PFSK-1 (cell line): ENCODE data around the gene MINDY4.

Source experiments
- FOXP2 ChIP-seq: optimal IDR thresholded peaks from 2 replicates; pipeline ENCODE3; 2011; ENCODE audit warnings: borderline replicate concordance, control low read depth, inconsistent platforms; ENCODE audit not compliant: insufficient read depth; ENCODE audit errors: extremely low read length, extremely low read depth
- POLR2AphosphoS5 ChIP-seq: IDR thresholded peaks from 2 replicates; pipeline ENCODE4 v1.6.1; 2012; ENCODE audit warnings: low read depth, mild to moderate bottlenecking, control low read depth, low read length, moderate library complexity
- REST ChIP-seq, 2 experiments: IDR thresholded peaks; 2 replicates each; pipeline versions ENCODE4 v1.6.1 to v1.8.0; 2011 to 2012; ENCODE audit warnings: low read depth in 2 of 2, low read length in 2 of 2, control low read depth in 1 of 2, inconsistent platforms in 1 of 2, mild to moderate bottlenecking in 1 of 2, moderate library complexity in 1 of 2; ENCODE audit not compliant: insufficient read depth in 1 of 2
- SIN3A ChIP-seq: IDR thresholded peaks from 2 replicates; pipeline ENCODE4 v1.6.1; 2012; ENCODE audit warnings: mild to moderate bottlenecking, low read length, moderate library complexity, borderline replicate concordance; ENCODE audit not compliant: insufficient read depth
- TAF1 ChIP-seq: IDR thresholded peaks from 2 replicates; pipeline ENCODE4 v1.6.1; 2012; ENCODE audit warnings: low read length, control low read depth, borderline replicate concordance; ENCODE audit not compliant: insufficient read depth

Gene MINDY4

DNA sequence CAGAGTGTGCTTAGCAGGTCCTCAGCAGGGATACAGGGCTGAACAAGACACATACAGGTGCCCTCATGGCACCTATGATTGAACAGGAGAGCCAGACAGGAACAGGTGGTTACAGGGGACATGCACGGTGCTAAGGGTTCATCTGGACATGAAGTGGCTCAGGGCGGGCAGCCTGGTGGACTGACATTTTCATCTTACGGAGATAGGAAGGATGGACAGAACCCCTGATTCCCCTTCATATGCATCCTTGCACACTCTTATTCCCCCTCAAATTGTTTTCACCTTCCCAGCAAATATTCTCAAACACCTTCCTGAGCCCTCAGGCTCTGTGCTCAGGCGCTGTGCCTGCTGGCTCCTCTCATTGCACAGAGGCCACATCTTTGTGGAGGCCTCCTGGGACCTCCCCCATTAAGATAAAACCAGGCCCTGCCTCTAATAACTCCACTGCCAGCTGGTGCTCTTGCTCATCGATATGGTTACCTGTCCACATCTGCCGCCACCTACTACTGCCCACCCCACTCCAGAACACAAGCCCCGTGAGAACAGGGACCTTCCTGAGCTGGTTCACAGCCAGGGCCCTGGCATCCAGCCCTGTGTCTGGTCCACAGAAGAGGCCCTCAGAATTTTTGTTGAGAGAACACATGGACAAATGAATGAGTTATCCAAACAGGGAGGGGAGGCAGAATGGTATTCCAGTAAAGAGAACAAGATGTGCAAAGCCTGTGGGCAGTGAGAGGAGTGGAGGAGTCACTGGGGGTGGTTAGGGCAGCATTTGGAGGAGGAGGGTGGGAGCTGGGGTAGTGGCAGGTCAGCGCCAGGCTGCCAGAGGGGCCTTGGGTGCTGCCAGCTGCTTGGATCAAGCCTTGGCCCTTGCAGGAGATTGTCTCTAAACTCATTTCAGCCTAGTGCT, 71.6 kb downstream of the MINDY4 start:
- TF ChIP-seq FOXP2 (no peak), POLR2AphosphoS5 (no peak), TAF1 (no peak), SIN3A (no peak), REST (IDR thresholded peaks at IDR 0.05; ENCODE audit: insufficient read depth in 1 of 2, low read depth in 2 of 2, low read length in 2 of 2) (no peak)

GRCh38 chr7:30843741-30844482, 72.7 kb downstream of the MINDY4 start:
- no peak for TF ChIP-seq SIN3A

DNA sequence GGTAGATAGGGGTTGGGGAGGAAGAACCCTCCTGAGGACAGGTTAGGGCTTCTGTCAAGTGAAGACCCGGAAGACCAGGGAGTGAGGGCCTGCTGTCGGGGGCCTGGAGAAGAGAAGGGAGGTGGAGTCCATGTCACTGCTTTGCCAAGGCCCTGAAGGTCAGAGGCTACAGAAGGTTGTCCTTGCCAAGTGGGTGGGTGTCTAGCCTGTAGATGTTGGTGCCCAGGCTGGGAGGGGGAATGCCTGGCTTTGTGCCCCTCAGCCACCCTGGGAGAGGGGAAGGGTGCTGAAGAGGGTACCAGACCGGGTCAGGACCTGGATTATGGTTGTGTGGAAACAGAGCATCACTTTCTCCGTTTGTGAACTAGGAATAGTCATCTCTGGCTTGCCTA, 73.3 kb downstream of the MINDY4 start:
- TF ChIP-seq POLR2AphosphoS5 (no peak), FOXP2 (no peak), REST (IDR thresholded peaks at IDR 0.05; ENCODE audit: insufficient read depth in 1 of 2, low read depth in 2 of 2, low read length in 2 of 2) (no peak), SIN3A (no peak), TAF1 (no peak)

DNA sequence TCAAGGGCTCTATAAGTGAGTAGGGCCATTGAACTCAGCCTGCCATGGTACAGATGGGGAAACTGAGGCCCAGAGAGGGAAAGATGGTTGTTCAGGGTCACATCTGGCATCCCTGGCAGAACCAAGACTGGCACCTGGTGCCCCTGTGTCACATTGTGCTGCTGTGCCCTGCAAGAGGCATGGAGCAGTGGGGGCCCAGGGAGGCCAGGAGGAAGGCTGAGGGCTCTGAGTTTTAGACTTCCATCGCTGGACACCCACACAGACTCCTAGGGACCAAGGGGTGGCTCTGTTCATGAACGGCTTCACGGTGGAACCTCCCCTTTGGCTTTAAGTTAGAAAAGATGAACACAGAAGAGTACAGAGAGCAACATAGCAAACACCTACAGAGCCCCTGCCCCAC, 73.7 kb downstream of the MINDY4 start:
- TF ChIP-seq FOXP2, result no peak
- TF ChIP-seq REST (IDR thresholded peaks at IDR 0.05; ENCODE audit: insufficient read depth in 1 of 2, low read depth in 2 of 2, low read length in 2 of 2), result no peak
- TF ChIP-seq TAF1, result no peak
- no peak for TF ChIP-seq POLR2AphosphoS5
- TF ChIP-seq SIN3A, result no peak

GRCh38 chr7:30845426-30846135, 74.4 kb downstream of the MINDY4 start:
- TF ChIP-seq POLR2AphosphoS5 (no peak), SIN3A (no peak), FOXP2 (no peak), REST (IDR thresholded peaks at IDR 0.05; ENCODE audit: insufficient read depth in 1 of 2, low read depth in 2 of 2, low read length in 2 of 2) (no peak), TAF1 (no peak)
